H1 (cell line): Measurements from ENCODE around the gene NCF2. TPM values are rescaled to one million over a fixed set of nuclear protein-coding genes. Genes with fewer than 3 reads are reported as not detected.
A peak's percentile ranks its signal among the peaks of the same experiment; 100 is the strongest.

Experiments used
- CTCF ChIA-PET: fragments of 300-600 bp; sonication (Branson Sonifier 250); formaldehyde crosslinking; loops from one replicate; lab custom pipeline; 2021; ENCODE audit not compliant: partially characterized antibody; lab: Charles Lee
- POLR2A ChIA-PET: fragments of 300-600 bp; sonication (Branson Sonifier 250); formaldehyde crosslinking; loops from one replicate; lab custom pipeline; 2021; ENCODE audit warnings: inconsistent platforms; ENCODE audit not compliant: partially characterized antibody; lab: Charles Lee
- DNase-seq, 2 experiments: peaks; one replicate each; pipeline versions ENCODE4 v3.0.0 to v3.0.0-alpha.2; 2010 to 2022; ENCODE audit warnings: low spot score in 2 of 2, low read depth in 1 of 2, mixed read lengths in 1 of 2
- FAIRE-seq: peaks from 2 replicates; lab custom pipeline; 2011; peaks lifted over from hg19 to GRCh38; lab: Jason Lieb, UNC
- H2AFZ ChIP-seq: 2 replicates; pipeline ENCODE4 v1.8.1; 2012; ENCODE audit warnings: low read length, inconsistent platforms
- H2AK5ac ChIP-seq: 2 replicates; pipeline ENCODE4 v1.6.1; 2013; ENCODE audit warnings: low read depth, low read length
- H2BK120ac ChIP-seq: replicated peaks from 2 replicates; pipeline ENCODE3; 2013; ENCODE audit warnings: low read depth, low read length, inconsistent platforms
- H2BK12ac ChIP-seq: 2 replicates; pipeline ENCODE4 v1.6.1; 2013; ENCODE audit warnings: low read depth, low read length
- H2BK15ac ChIP-seq: 2 replicates; pipeline ENCODE4 v1.6.1; 2013; ENCODE audit warnings: low read length
- H2BK20ac ChIP-seq: 2 replicates; pipeline ENCODE4 v1.6.1; 2013; ENCODE audit warnings: low read length
- H2BK5ac ChIP-seq: 2 replicates; pipeline ENCODE4 v1.6.1; 2013; ENCODE audit warnings: low read depth, low read length
- H3K14ac ChIP-seq: 2 replicates; pipeline ENCODE4 v1.6.1; 2013; ENCODE audit warnings: inconsistent platforms; ENCODE audit not compliant: insufficient read length
- H3K18ac ChIP-seq: 2 replicates; pipeline ENCODE4 v1.6.1; 2013; ENCODE audit warnings: low read length; ENCODE audit errors: extremely low read depth
- H3K23ac ChIP-seq: 2 replicates; pipeline ENCODE4 v1.6.1; 2013; ENCODE audit warnings: inconsistent platforms; ENCODE audit not compliant: insufficient read length
- H3K23me2 ChIP-seq: 2 replicates; pipeline ENCODE4 v1.6.1; 2013; ENCODE audit warnings: low read depth, low read length
- H3K27ac ChIP-seq: 2 replicates; pipeline ENCODE4 v1.6.1; 2011; ENCODE audit warnings: low read depth, low read length, inconsistent platforms
- H3K27me3 ChIP-seq, 4 experiments: replicated peaks in 1 of 4; 1 replicate in 1 of 4; 2 replicates in 3 of 4; pipeline versions ENCODE4 v1.6.1 to v1.8.1; 2011 to 2013; ENCODE audit warnings: low read length in 3 of 4, mild to moderate bottlenecking in 3 of 4, inconsistent platforms in 2 of 4, mixed read lengths in 2 of 4, moderate library complexity in 1 of 4; ENCODE audit not compliant: control insufficient read depth in 3 of 4, insufficient read depth in 3 of 4; ENCODE audit errors: extremely low read depth in 1 of 4
- H3K36me3 ChIP-seq, 4 experiments: 2 replicates each; pipeline versions ENCODE4 v1.6.1 to v1.8.1; 2011 to 2013; ENCODE audit warnings: mild to moderate bottlenecking in 4 of 4, low read length in 3 of 4, moderate library complexity in 2 of 4, control low read depth in 1 of 4, inconsistent platforms in 1 of 4; ENCODE audit not compliant: insufficient read depth in 4 of 4, control insufficient read depth in 2 of 4
- H3K4ac ChIP-seq: replicated peaks from 2 replicates; pipeline ENCODE3; 2013; ENCODE audit warnings: low read length, low read depth, mixed read lengths, inconsistent platforms; ENCODE audit not compliant: insufficient read length
- H3K4me1 ChIP-seq, 4 experiments: replicated peaks in 1 of 4; 1 replicate in 1 of 4; 2 replicates in 3 of 4; pipeline versions ENCODE4 v1.6.1 to v1.8.1; 2011 to 2013; ENCODE audit warnings: low read length in 3 of 4, inconsistent platforms in 2 of 4, mixed read lengths in 1 of 4; ENCODE audit not compliant: insufficient read depth in 4 of 4, control insufficient read depth in 3 of 4
- H3K4me2 ChIP-seq, 2 experiments: 2 replicates each; pipeline versions ENCODE4 v1.6.1 to v1.8.1; 2011 to 2013; ENCODE audit warnings: low read depth in 2 of 2, low read length in 2 of 2, control low read depth in 1 of 2, inconsistent platforms in 1 of 2, mild to moderate bottlenecking in 1 of 2; ENCODE audit not compliant: insufficient read depth in 1 of 2
- H3K4me3 ChIP-seq, 4 experiments: fragments of 200-600, 300-600 bp in 1 of 4; sonication (generic), shearing (Covaris generic), sonication (Bioruptor Twin) in 1 of 4; 2 replicates each; pipeline versions ENCODE4 v1.5.1 to v1.8.1; 2011 to 2016; ENCODE audit warnings: low read length in 4 of 4, low read depth in 3 of 4, control low read depth in 2 of 4, inconsistent platforms in 2 of 4, mild to moderate bottlenecking in 2 of 4, mixed read lengths in 1 of 4, moderate library complexity in 1 of 4; ENCODE audit not compliant: insufficient read depth in 2 of 4; ENCODE audit errors: extremely low read depth in 1 of 4
- H3K56ac ChIP-seq: replicated peaks from 2 replicates; pipeline ENCODE3; 2013; ENCODE audit warnings: low read depth, mild to moderate bottlenecking, mixed read lengths, low read length, inconsistent platforms; ENCODE audit not compliant: insufficient read length
- H3K79me1 ChIP-seq: 2 replicates; pipeline ENCODE4 v1.6.1; 2013; ENCODE audit warnings: low read depth, low read length, control low read depth
- H3K79me2 ChIP-seq, 2 experiments: 2 replicates each; pipeline versions ENCODE4 v1.6.1 to v1.8.1; 2012 to 2013; ENCODE audit warnings: low read length in 2 of 2, mild to moderate bottlenecking in 2 of 2, inconsistent platforms in 1 of 2; ENCODE audit not compliant: insufficient read depth in 2 of 2, control insufficient read depth in 1 of 2
- H3K9ac ChIP-seq, 4 experiments: replicated peaks in 1 of 4; 1 replicate in 1 of 4; 2 replicates in 3 of 4; pipeline versions ENCODE4 v1.6.1 to v1.8.1; 2011 to 2013; ENCODE audit warnings: low read depth in 3 of 4, low read length in 3 of 4, control low read depth in 2 of 4, mild to moderate bottlenecking in 2 of 4, moderate library complexity in 2 of 4, inconsistent platforms in 1 of 4; ENCODE audit errors: extremely low read depth in 1 of 4
- H3K9me3 ChIP-seq, 2 experiments: 2 replicates each; pipeline versions ENCODE4 v1.6.1 to v1.8.1; 2012 to 2013; ENCODE audit warnings: mild to moderate bottlenecking in 2 of 2, moderate library complexity in 2 of 2, control low read depth in 1 of 2, inconsistent platforms in 1 of 2, low read depth in 1 of 2, low read length in 1 of 2, mixed read lengths in 1 of 2; ENCODE audit not compliant: insufficient read depth in 2 of 2
- H4K20me1 ChIP-seq, 2 experiments: replicated peaks in 1 of 2; 2 replicates each; pipeline versions ENCODE3 to v1.8.1; 2011 to 2013; ENCODE audit warnings: inconsistent platforms in 2 of 2, low read length in 2 of 2, mild to moderate bottlenecking in 1 of 2; ENCODE audit not compliant: insufficient read depth in 2 of 2, control insufficient read depth in 1 of 2
- H4K5ac ChIP-seq: 2 replicates; pipeline ENCODE4 v1.6.1; 2013; ENCODE audit warnings: low read length, low read depth, mixed read lengths, inconsistent platforms; ENCODE audit not compliant: insufficient read length
- H4K8ac ChIP-seq: 2 replicates; pipeline ENCODE4 v1.8.0; 2013; ENCODE audit warnings: mild to moderate bottlenecking, moderate library complexity, low read length, inconsistent platforms; ENCODE audit not compliant: insufficient read depth; ENCODE audit errors: extremely low read depth
- H4K91ac ChIP-seq: replicated peaks from 2 replicates; pipeline ENCODE3; 2013; ENCODE audit warnings: low read length, mixed read lengths, inconsistent platforms; ENCODE audit not compliant: insufficient read length
- CTCF ChIP-seq, 3 experiments: IDR thresholded peaks; 1 replicate in 2 of 3; 2 replicates in 1 of 3; pipeline versions ENCODE4 v1.5.1 to v1.6.1; 2011; ENCODE audit warnings: low read length in 3 of 3, mild to moderate bottlenecking in 3 of 3, inconsistent platforms in 2 of 3, low read depth in 1 of 3, moderate library complexity in 1 of 3; ENCODE audit not compliant: insufficient read depth in 1 of 3; ENCODE audit errors: control extremely low read depth in 1 of 3
- JUN ChIP-seq: IDR thresholded peaks from 2 replicates; pipeline ENCODE4 v1.6.1; 2011; ENCODE audit warnings: low read depth, mild to moderate bottlenecking, improper control_type of control experiment, low read length
- KDM4A ChIP-seq: IDR thresholded peaks from one replicate; pipeline ENCODE4 v1.7.1; 2012; ENCODE audit warnings: low read depth, mild to moderate bottlenecking, moderate library complexity, low read length, inconsistent platforms; ENCODE audit not compliant: severe bottlenecking
- MAX ChIP-seq: IDR thresholded peaks from 2 replicates; pipeline ENCODE4 v1.6.1; 2012; ENCODE audit warnings: inconsistent platforms
- RAD21 ChIP-seq, 2 experiments: IDR thresholded peaks in 1 of 2; conservative IDR thresholded peaks in 1 of 2; 2 replicates each; pipeline ENCODE4 v1.6.1; 2011; ENCODE audit warnings: low read depth in 2 of 2, low read length in 2 of 2, improper control_type of control experiment in 1 of 2, inconsistent platforms in 1 of 2, mild to moderate bottlenecking in 1 of 2, moderate library complexity in 1 of 2
- SIRT6 ChIP-seq: IDR thresholded peaks from one replicate; pipeline ENCODE4 v1.7.1; 2012; ENCODE audit warnings: low read length, inconsistent platforms
- WGBS, 2 experiments: shearing (Covaris generic) in 1 of 2; methylation state at CpG; one replicate each; pipeline versions ENCODE4 v1.1.6 to v1.1.7; 2013 to 2015; ENCODE audit warnings: low lambda C conversion rate in 2 of 2, mixed read lengths in 2 of 2, inconsistent platforms in 1 of 2, low coverage in 1 of 2, missing lambda C conversion rate in 1 of 2; ENCODE audit not compliant: insufficient replicate concordance in 2 of 2, insufficient coverage in 1 of 2, insufficient read length in 1 of 2; ENCODE audit errors: extremely low coverage in 1 of 2, missing lambda C conversion rate in 1 of 2; 5-methylcytosine and 5-hydroxymethylcytosine counted together
- long read RNA-seq, 2 experiments: library from RNA in 1 of 2; library from capped mRNA in 1 of 2; stranded (forward); transcript quantifications; one replicate each; pipeline ENCODE4 v2.0.0, GENCODE V29; 2021; ENCODE audit warnings: inconsistent platforms in 1 of 2
- polyA minus RNA-seq, 3 experiments: library from RNA; depleted of rRNA, polyadenylated mRNA; stranded (reverse); fragments of >200 nt; gene quantifications; 1 replicate in 2 of 3; 2 replicates in 1 of 3; pipeline ENCODE4 v1.2.3, GENCODE V29; 2011
- polyA plus RNA-seq, 7 experiments: library from polyadenylated mRNA; depleted of rRNA in 3 of 7; stranded (reverse) in 5 of 7; unstranded in 2 of 7; fragments of >200 nt in 5 of 7; fragments of 200-250 nt in 2 of 7; gene quantifications; 1 replicate in 5 of 7; 2 replicates in 1 of 7; 4 replicates in 1 of 7; pipeline versions ENCODE4 v1.2.1 to v1.2.3, GENCODE V29; 2011 to 2013; ENCODE audit warnings: missing spikeins in 2 of 7, mixed read lengths in 2 of 7
- total RNA-seq: library from RNA; stranded (reverse); fragmentation: NEBNext Ultra II Directional; extraction: Animal tissue kit (Norgen Biotek cat#: 25700); gene quantifications from 2 replicates; pipeline ENCODE4 v1.2.1, GENCODE V29; 2021

NCF2 gene
- total RNA-seq (not detected in 2 replicates), polyA plus RNA-seq (2011; rRNA removed) (0.03 TPM in 1 of 2 replicates, not detected in the other), polyA minus RNA-seq (2011; rRNA and poly(A)+ RNA removed) (0.07 TPM in 1 of 2 replicates, not detected in the other)
- polyA plus RNA-seq (2011; cell fraction: cytosol; rRNA removed) = 0.10 TPM
- polyA plus RNA-seq (2011; cell fraction: nucleus; rRNA removed) = not detected
- not detected in 4 replicates for polyA plus RNA-seq (2012, experiment 1 of 2)
- not detected for polyA plus RNA-seq (2012, experiment 2 of 2)
- polyA plus RNA-seq (2013, experiment 1 of 2) = 0.20 TPM
- polyA plus RNA-seq (2013, experiment 2 of 2) = 0.06 TPM
- polyA minus RNA-seq (2011; cell fraction: cytosol; rRNA and poly(A)+ RNA removed) = not detected
- polyA minus RNA-seq (2011; cell fraction: nucleus; rRNA and poly(A)+ RNA removed) = not detected
- long read RNA-seq, experiment 1 = 0 reads
- long read RNA-seq, experiment 2 = 0 reads

- H3K4me3 ChIP-seq = no peak within 1 kb of the TSS
- no peaks in the 10 kb centered on the region for H3K23me2 ChIP-seq
- no peak within 1 kb of the TSS for H3K4me2 ChIP-seq
- H2BK120ac ChIP-seq = no peak within 1 kb of the TSS
- no peaks in the 10 kb centered on the region for H3K79me1 ChIP-seq
- FAIRE-seq (no peak), DNase-seq (no peak)
- H3K18ac ChIP-seq = no peak within 1 kb of the TSS
- POLR2A ChIA-PET = no interaction called here
- WGBS, 2 experiments = 88% methylated on average over 6 of the region's 6 CpGs; no CpG with 5 or more reads in 1 of the 2 experiments
- H3K27me3 ChIP-seq = no peaks in the 10 kb centered on the region
- H2BK20ac ChIP-seq = no peak within 1 kb of the TSS
- no peaks in the 10 kb centered on the region for H3K36me3 ChIP-seq
- no peak within 1 kb of the TSS for H2AK5ac ChIP-seq
- no peak within 1 kb of the TSS for H3K14ac ChIP-seq
- no peak within 1 kb of the TSS for H3K9ac ChIP-seq
- H3K79me2 ChIP-seq = no peaks in the 10 kb centered on the region
- CTCF ChIA-PET = interaction anchor here (0.8 to 2.5 kb wide), 6 partner anchors 10 to 156 kb away, joined by 3 to 7 read pairs (median 4); no protein-coding TSS in a partner anchor
- H2BK15ac ChIP-seq = no peak within 1 kb of the TSS
- H3K4me1 ChIP-seq = peaks cover 0 to 8% (median 5%) of the 10 kb centered on the region in 4 experiments; a peak in 5 of 7 replicates
- H3K27ac ChIP-seq = no peak within 1 kb of the TSS
- no peak within 1 kb of the TSS for H3K4ac ChIP-seq
- no peak within 1 kb of the TSS for H2BK12ac ChIP-seq
- H4K20me1 ChIP-seq = no peaks in the 10 kb centered on the region
- H2AFZ ChIP-seq = 0 out of 2 replicates have a peak within 1 kb of the TSS, but pooled peaks have one; percentile 45
- no peak within 1 kb of the TSS for H2BK5ac ChIP-seq
- H4K91ac ChIP-seq = peak within 1 kb of the TSS; percentile 44
- H4K5ac ChIP-seq = no peak within 1 kb of the TSS
- no peaks in the 10 kb centered on the region for H3K9me3 ChIP-seq
- H4K8ac ChIP-seq = no peak within 1 kb of the TSS
- H3K23ac ChIP-seq = no peak within 1 kb of the TSS
- H3K56ac ChIP-seq = no peak within 1 kb of the TSS
- TF ChIP-seq CTCF (IDR thresholded peaks at IDR 0.05; ENCODE audit: control extremely low read depth in 1 of 3, insufficient read depth in 1 of 3, low read depth in 1 of 3, low read length in 3 of 3) (no peak), JUN (no peak), MAX (no peak), SIRT6 (no peak), RAD21 (IDR thresholded peaks at IDR 0.05 in 1 of 2, conservative IDR thresholded peaks at IDR 0.05 in 1 of 2; ENCODE audit: low read depth in 2 of 2, low read length in 2 of 2) (no peak), KDM4A (no peak)
These were observed at the start of gene NCF2 for GRCh38 chr1:183590244-183591191. Gene NCF2, minus strand, starts transcription at chr1:183590459. Its CDS starts 130 bp downstream, at chr1:183590329.
